K562 (cell line): ENCODE results near the gene CNP. TPM values are rescaled to one million over a fixed set of nuclear protein-coding genes. Genes with fewer than 3 reads are reported as not detected.

Source experiments
- CBX8 ChIP-seq: fragments of 200-600 bp; sonication (generic); IDR thresholded peaks from 2 replicates; pipeline ENCODE4 v1.6.1; 2012; ENCODE audit warnings: borderline replicate concordance, mixed run types, low read depth, mild to moderate bottlenecking, moderate library complexity, mixed read lengths, low read length, control low read depth, inconsistent platforms; ENCODE audit not compliant: poor library complexity, severe bottlenecking; ENCODE audit errors: extremely low read depth
- CEBPZ ChIP-seq: fragments of 150-350 bp; IDR thresholded peaks from 2 replicates; pipeline ENCODE4 v1.6.1; 2014; ENCODE audit warnings: low read depth, mild to moderate bottlenecking, low read length, borderline replicate concordance
- EZH2 ChIP-seq: IDR thresholded peaks from 2 replicates; pipeline ENCODE4 v1.6.1; 2012; ENCODE audit warnings: low read depth, mild to moderate bottlenecking, inconsistent platforms, low read length, borderline replicate concordance
- FOS ChIP-seq: IDR thresholded peaks from 3 replicates; pipeline ENCODE4 v1.6.1; 2011; ENCODE audit not compliant: insufficient read length; ENCODE audit errors: extremely low read depth
- FOXK1 ChIP-seq: sonication (generic); formaldehyde crosslinking; IDR thresholded peaks from 2 replicates; pipeline ENCODE4 v1.8.0; 2022; ENCODE audit warnings: missing genetic modification reagents, mild to moderate bottlenecking, borderline replicate concordance
- GATAD2B ChIP-seq: fragments of 450-650 bp; IDR thresholded peaks from 2 replicates; pipeline ENCODE4 v1.6.1; 2017; ENCODE audit warnings: mild to moderate bottlenecking, borderline replicate concordance
- GTF2A2 ChIP-seq: IDR thresholded peaks from 2 replicates; pipeline ENCODE4 v1.6.1; 2016; ENCODE audit warnings: mild to moderate bottlenecking, missing genetic modification characterization, missing compliant biosample characterization
- IFI16 ChIP-seq: fragments of 250-450 bp; sonication (Bioruptor Pico); IDR thresholded peaks from 2 replicates; pipeline ENCODE4 v2.1.2; 2022; ENCODE audit warnings: mild to moderate bottlenecking, inconsistent platforms
- MEIS2 ChIP-seq: fragments of 450-650 bp; IDR thresholded peaks from 2 replicates; pipeline ENCODE4 v1.6.1; 2014; ENCODE audit warnings: mild to moderate bottlenecking; ENCODE audit not compliant: partially characterized antibody
- NCOA4 ChIP-seq: fragments of 450-650 bp; IDR thresholded peaks from 2 replicates; pipeline ENCODE4 v1.6.1; 2018; ENCODE audit warnings: mild to moderate bottlenecking; ENCODE audit not compliant: partially characterized antibody
- NFYB ChIP-seq: IDR thresholded peaks from 2 replicates; pipeline ENCODE4 v1.6.1; 2011; ENCODE audit warnings: mild to moderate bottlenecking, moderate library complexity; ENCODE audit not compliant: insufficient read length; ENCODE audit errors: extremely low read depth
- RBM17 ChIP-seq: fragments of 200-400 bp; formaldehyde crosslinking; IDR thresholded peaks from 2 replicates; pipeline ENCODE4 v1.6.1; 2017; ENCODE audit warnings: low read depth, mild to moderate bottlenecking, low read length, borderline replicate concordance
- XRCC4 ChIP-seq: IDR thresholded peaks from one replicate; pipeline ENCODE4 v1.6.1; 2011; ENCODE audit not compliant: insufficient read depth, insufficient read length; ENCODE audit errors: extremely low read depth
- ZNF175 ChIP-seq: fragments of 200-800 bp; sonication (Bioruptor generic); IDR thresholded peaks from 2 replicates; pipeline ENCODE4 v1.6.1; 2016; ENCODE audit warnings: low read depth, mild to moderate bottlenecking, missing genetic modification characterization, missing compliant biosample characterization
- ZNF277 ChIP-seq: fragments of 250-450 bp; sonication (Bioruptor Pico); IDR thresholded peaks from 2 replicates; pipeline ENCODE4 v1.8.0; 2022; ENCODE audit warnings: inconsistent platforms, mild to moderate bottlenecking, moderate library complexity, borderline replicate concordance
- polyA plus RNA-seq, 8 experiments: library from polyadenylated mRNA; depleted of rRNA in 4 of 8; stranded (reverse) in 5 of 8; unstranded in 3 of 8; fragments of >200 nt; fragmentation: Nextera tagmentation in 2 of 8; fragmentation: Illumina TruSeq in 1 of 8; extraction: Ambion mirVana in 2 of 8; extraction: Trizol in 1 of 8; gene quantifications; 2 replicates each; pipeline versions ENCODE4 v1.2.1 to v1.2.3, GENCODE V29; 2011 to 2014; ENCODE audit warnings: inconsistent platforms in 1 of 8, missing spikeins in 1 of 8
- total RNA-seq, 7 experiments: library from RNA; depleted of rRNA in 6 of 7; stranded (reverse); fragments of >200 nt in 6 of 7; fragmentation: Illumina TruSeq in 2 of 7; extraction: Trizol in 2 of 7; gene quantifications; 2 replicates each; pipeline versions ENCODE4 v1.2.1 to v1.2.3, GENCODE V29; 2011 to 2021; ENCODE audit warnings: low replicate concordance in 1 of 7
- TF ChIP-seq, protein P1 (sequence below): fragments of 250-450 bp; sonication (Bioruptor Pico); IDR thresholded peaks from 2 replicates; pipeline ENCODE4 v1.4.0; 2020; ENCODE audit warnings: mild to moderate bottlenecking, moderate library complexity

The CNP gene
- total and polyA plus RNA-seq, 9 of the 15 experiments (the other 6 are each of a cell fraction or from before 2014, with no cell fraction given): 1.7 to 52.0 (median 29.1) TPM

- TF ChIP-seq CEBPZ: no peak
- TF ChIP-seq CBX8: no peak
- TF ChIP-seq, protein P1, sequence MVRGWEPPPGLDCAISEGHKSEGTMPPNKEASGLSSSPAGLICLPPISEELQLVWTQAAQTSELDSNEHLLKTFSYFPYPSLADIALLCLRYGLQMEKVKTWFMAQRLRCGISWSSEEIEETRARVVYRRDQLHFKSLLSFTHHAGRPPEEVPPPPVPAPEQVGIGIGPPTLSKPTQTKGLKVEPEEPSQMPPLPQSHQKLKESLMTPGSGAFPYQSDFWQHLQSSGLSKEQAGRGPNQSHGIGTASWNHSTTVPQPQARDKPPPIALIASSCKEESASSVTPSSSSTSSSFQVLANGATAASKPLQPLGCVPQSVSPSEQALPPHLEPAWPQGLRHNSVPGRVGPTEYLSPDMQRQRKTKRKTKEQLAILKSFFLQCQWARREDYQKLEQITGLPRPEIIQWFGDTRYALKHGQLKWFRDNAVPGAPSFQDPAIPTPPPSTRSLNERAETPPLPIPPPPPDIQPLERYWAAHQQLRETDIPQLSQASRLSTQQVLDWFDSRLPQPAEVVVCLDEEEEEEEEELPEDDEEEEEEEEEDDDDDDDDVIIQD (CRISPR knock-in tag): no peak
- TF ChIP-seq FOXK1 (CRISPR knock-in tag): no peak
- no peak for TF ChIP-seq GATAD2B
- no peak for TF ChIP-seq RBM17
- TF ChIP-seq EZH2: no peak
- no peak for TF ChIP-seq ZNF175 (CRISPR knock-in tag)
- TF ChIP-seq IFI16 (CRISPR knock-in tag): no peak
- no peak for TF ChIP-seq MEIS2
- TF ChIP-seq XRCC4: no peak
- TF ChIP-seq NFYB: no peak
- TF ChIP-seq ZNF277 (CRISPR knock-in tag): no peak
- TF ChIP-seq NCOA4: no peak
- no peak for TF ChIP-seq GTF2A2
- no peak for TF ChIP-seq FOS
Measured at GRCh38 chr17:41937970-41938954, 28.3 kb upstream of the CNP start (continued).
